ENCODE data around the gene AQP5. TPM values are rescaled to one million over a fixed set of nuclear protein-coding genes. Genes with fewer than 3 reads are reported as not detected.

The AQP5 gene
- total RNA-seq, 2 experiments from 2014 or later: not detected

DNA sequence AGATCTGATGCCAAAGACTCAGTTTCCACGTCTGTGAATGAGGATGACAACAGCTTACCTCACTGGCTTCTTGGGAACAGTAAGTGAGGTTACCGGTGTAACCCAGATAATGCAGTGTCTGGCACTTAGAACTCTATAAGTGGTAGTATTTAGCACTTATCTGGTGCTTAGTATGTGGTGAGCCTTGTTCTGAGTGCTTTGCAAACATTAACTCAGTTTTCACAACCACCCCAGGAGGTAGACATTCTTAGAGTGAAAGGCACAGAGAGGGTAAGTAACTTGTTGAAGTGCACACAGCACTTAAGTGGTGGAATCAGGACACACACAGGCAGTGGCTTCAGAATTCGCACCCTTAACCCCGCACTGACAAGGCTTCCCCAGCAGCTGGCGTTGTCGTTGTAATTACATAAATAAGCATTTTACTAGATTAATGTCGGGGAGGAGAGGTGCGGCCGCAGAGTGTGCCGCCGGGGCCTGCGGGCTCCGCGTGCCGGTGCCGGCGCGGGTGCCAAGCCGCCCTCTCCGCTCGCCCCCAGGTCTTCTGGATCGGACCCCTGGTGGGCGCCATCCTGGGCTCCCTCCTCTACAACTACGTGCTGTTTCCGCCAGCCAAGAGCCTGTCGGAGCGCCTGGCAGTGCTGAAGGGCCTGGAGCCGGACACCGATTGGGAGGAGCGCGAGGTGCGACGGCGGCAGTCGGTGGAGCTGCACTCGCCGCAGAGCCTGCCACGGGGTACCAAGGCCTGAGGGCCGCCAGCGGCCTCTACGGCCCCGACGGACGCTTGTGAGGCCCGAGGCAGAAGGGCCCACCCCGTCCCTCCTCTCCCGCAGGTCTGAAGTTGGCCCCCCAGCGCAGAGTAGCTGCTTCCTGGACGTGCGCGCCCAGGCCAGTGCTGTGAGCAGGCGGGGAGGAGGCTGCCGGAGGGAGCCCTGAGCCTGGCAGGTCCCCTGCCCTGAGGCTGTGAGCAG lies 6.5 kb upstream of the AQP5 start:
- peaks cover 8% of the 10 kb centered on the region for H3K4me1 ChIP-seq (ENCODE audit: insufficient read depth, low read length, poor library complexity, severe bottlenecking)
- H2AFZ ChIP-seq (ENCODE audit: low read length): no peak overlapping the region
- H3K4me3 ChIP-seq (ENCODE audit: low read depth, low read length, poor library complexity, severe bottlenecking): no peak overlapping the region
- ChIA-PET CTCF (ENCODE audit: unreplicated experiment) (no interaction called here), POLR2A (no interaction called here)
- H3K9me3 ChIP-seq (ENCODE audit: low read length): no peaks in the 10 kb centered on the region
- H3K9me2 ChIP-seq (ENCODE audit: insufficient read depth, low read length): no peaks in the 10 kb centered on the region
- intact Hi-C loops (cut with micrococcal nuclease; ENCODE audit: unreplicated experiment): no loop called here
- H3K36me3 ChIP-seq (ENCODE audit: insufficient read depth, low read length): no peaks in the 10 kb centered on the region
- H3K79me2 ChIP-seq (ENCODE audit: insufficient read depth, low read depth, low read length): no peaks in the 10 kb centered on the region
- BruUV-seq (replicated peaks): no TSS peak
- no peaks in the 10 kb centered on the region for H4K20me1 ChIP-seq (ENCODE audit: insufficient read depth, low read length)
- H3K4me2 ChIP-seq (ENCODE audit: low read length): no peak overlapping the region
- TF ChIP-seq, protein P1, sequence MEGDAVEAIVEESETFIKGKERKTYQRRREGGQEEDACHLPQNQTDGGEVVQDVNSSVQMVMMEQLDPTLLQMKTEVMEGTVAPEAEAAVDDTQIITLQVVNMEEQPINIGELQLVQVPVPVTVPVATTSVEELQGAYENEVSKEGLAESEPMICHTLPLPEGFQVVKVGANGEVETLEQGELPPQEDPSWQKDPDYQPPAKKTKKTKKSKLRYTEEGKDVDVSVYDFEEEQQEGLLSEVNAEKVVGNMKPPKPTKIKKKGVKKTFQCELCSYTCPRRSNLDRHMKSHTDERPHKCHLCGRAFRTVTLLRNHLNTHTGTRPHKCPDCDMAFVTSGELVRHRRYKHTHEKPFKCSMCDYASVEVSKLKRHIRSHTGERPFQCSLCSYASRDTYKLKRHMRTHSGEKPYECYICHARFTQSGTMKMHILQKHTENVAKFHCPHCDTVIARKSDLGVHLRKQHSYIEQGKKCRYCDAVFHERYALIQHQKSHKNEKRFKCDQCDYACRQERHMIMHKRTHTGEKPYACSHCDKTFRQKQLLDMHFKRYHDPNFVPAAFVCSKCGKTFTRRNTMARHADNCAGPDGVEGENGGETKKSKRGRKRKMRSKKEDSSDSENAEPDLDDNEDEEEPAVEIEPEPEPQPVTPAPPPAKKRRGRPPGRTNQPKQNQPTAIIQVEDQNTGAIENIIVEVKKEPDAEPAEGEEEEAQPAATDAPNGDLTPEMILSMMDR (conservative IDR thresholded peaks at IDR 0.05; ENCODE audit: low read length): no peak
- no peak for TF ChIP-seq EZH2phosphoT487 (IDR thresholded peaks at IDR 0.05; ENCODE audit: borderline replicate concordance, low read depth, low read length)
- no peak overlapping the region for H3K27ac ChIP-seq (ENCODE audit: low read depth, low read length, poor library complexity, severe bottlenecking)
- DNase-seq (ENCODE audit: low spot score): no peak

DNA sequence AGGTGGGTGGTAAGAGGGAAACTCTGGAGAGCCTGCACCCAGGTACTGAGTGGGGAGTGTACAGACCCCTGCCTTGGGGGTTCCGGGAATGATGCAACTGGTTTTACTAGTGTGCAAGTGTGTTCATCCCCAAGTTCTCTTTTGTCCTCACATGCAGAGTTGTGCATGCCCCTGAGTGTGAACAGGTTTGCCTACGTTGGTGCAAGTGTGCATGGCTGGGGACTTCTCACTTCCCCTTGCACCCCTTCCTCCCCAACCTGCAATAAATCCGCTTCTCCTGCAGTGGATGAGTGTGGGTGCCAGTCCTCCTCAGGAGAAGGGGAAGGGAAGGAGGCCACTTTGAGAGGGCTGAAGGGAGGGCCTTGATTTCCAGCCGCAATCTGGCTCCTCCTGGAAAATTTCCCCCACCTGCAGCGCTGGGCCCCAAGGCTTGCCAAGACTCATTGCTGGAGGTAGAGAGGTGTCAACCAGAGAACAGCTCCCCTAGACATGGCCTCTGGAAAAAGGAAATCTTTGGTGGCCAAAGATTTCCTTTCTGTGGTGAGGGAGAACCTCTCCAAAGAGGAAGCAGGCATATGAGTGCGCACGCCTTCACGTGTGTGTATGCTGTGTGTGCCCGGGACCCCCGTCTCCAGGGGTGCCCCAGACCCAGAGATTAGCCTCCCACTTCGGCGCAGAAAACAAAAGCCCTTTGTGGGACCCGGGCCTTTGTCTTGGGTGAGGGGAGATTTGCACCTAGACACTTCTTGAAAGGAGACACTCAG lies 5.6 kb upstream of the AQP5 start:
- no peaks in the 10 kb centered on the region for H4K20me1 ChIP-seq (ENCODE audit: insufficient read depth, low read length)
- H3K36me3 ChIP-seq (ENCODE audit: insufficient read depth, low read length): no peaks in the 10 kb centered on the region
- TF ChIP-seq, protein P1 (conservative IDR thresholded peaks at IDR 0.05; ENCODE audit: low read length): no peak
- no peak for TF ChIP-seq EZH2phosphoT487 (IDR thresholded peaks at IDR 0.05; ENCODE audit: borderline replicate concordance, low read depth, low read length)
- no peaks in the 10 kb centered on the region for H3K79me2 ChIP-seq (ENCODE audit: insufficient read depth, low read depth, low read length)
- intact Hi-C loops (cut with micrococcal nuclease; ENCODE audit: unreplicated experiment): no loop called here
- no peak overlapping the region for H3K4me3 ChIP-seq (ENCODE audit: low read depth, low read length, poor library complexity, severe bottlenecking)
- no peaks in the 10 kb centered on the region for H3K9me3 ChIP-seq (ENCODE audit: low read length)
- POLR2A ChIA-PET: no interaction called here
- BruUV-seq (replicated peaks): no TSS peak
- no peak overlapping the region for H3K27ac ChIP-seq (ENCODE audit: low read depth, low read length, poor library complexity, severe bottlenecking)
- no peak for DNase-seq (ENCODE audit: low spot score)
- CTCF ChIA-PET (ENCODE audit: unreplicated experiment): no interaction called here
- H3K4me2 ChIP-seq (ENCODE audit: low read length): no peak overlapping the region
- H3K9me2 ChIP-seq (ENCODE audit: insufficient read depth, low read length): no peaks in the 10 kb centered on the region
- H2AFZ ChIP-seq (ENCODE audit: low read length): no peak overlapping the region
- peaks cover 10% of the 10 kb centered on the region for H3K4me1 ChIP-seq (ENCODE audit: insufficient read depth, low read length, poor library complexity, severe bottlenecking)
